Naive thymus-derived CD8-positive, alpha-beta T cell (primary cell): ENCODE measurements around the gene HMCN1. TPM values are rescaled to one million over a fixed set of nuclear protein-coding genes. Genes with fewer than 3 reads are reported as not detected.

ENCODE experiments used
- ATAC-seq, 2 donors: fragments of 150-1000 bp; cut with Tn5 transposase in 1 of 2; sonication (Bioruptor Pico), chemical (Tn5 transposase) in 1 of 2; 1 replicate in 1 of 2; 2 replicates in 1 of 2; pipeline ENCODE4 v1.10.0; 2021; ENCODE audit warnings: mild to moderate bottlenecking in 2 of 2, moderate library complexity in 2 of 2
- POLR2A ChIA-PET: fragments of 350-600 bp; sonication (Branson Sonifier 250); formaldehyde crosslinking; loops from one replicate; lab custom pipeline; 2021; ENCODE audit warnings: antibody characterized with exemption; lab: Charles Lee
- DNase-seq, 10 donors: peaks; one replicate each; pipeline versions ENCODE4 v3.0.0 to v3.0.0-alpha.2; 2020 to 2022
- H3K27ac Mint-ChIP-seq, 10 donors: one replicate each; pipeline ENCODE4 v1.8.0; 2020 to 2022; ENCODE audit warnings: mild to moderate bottlenecking in 10 of 10, mixed read lengths in 10 of 10, moderate library complexity in 4 of 10, inconsistent platforms in 1 of 10
- H3K27me3 Mint-ChIP-seq, 5 donors: one replicate each; pipeline ENCODE4 v1.8.0; 2021 to 2022; ENCODE audit warnings: mixed read lengths in 5 of 5
- H3K36me3 Mint-ChIP-seq, 3 donors: one replicate each; pipeline ENCODE4 v1.8.0; 2020 to 2022; ENCODE audit warnings: mixed read lengths in 3 of 3, mild to moderate bottlenecking in 2 of 3, inconsistent platforms in 1 of 3
- H3K4me1 Mint-ChIP-seq, 4 donors: one replicate each; pipeline ENCODE4 v1.8.0; 2021 to 2022; ENCODE audit warnings: mixed read lengths in 4 of 4
- H3K4me3 Mint-ChIP-seq, 10 donors: one replicate each; pipeline ENCODE4 v1.8.0; 2020 to 2022; ENCODE audit warnings: mild to moderate bottlenecking in 10 of 10, mixed read lengths in 10 of 10, moderate library complexity in 6 of 10, inconsistent platforms in 1 of 10
- H3K9me3 Mint-ChIP-seq, 9 donors: one replicate each; pipeline ENCODE4 v1.8.0; 2020 to 2022; ENCODE audit warnings: mixed read lengths in 9 of 9, mild to moderate bottlenecking in 3 of 9, inconsistent platforms in 1 of 9, moderate library complexity in 1 of 9
- polyA plus RNA-seq, 3 donors: library from polyadenylated mRNA; unstranded; fragments of 300-500 nt; fragmentation: Illumina TruSeq; gene quantifications; one replicate each; pipeline ENCODE4 v1.2.3, GENCODE V29; 2021
- total RNA-seq, 8 experiments: library from RNA in 2 of 8; stranded (reverse) in 2 of 8; gene quantifications; one replicate each; pipeline ENCODE4 v1.2.3 and lab custom pipeline; 2021 to 2026

Gene HMCN1
- total and polyA plus RNA-seq, 5 experiments from 2014 or later, result 0.14 to 0.26 TPM; not detected in 3

- POLR2A ChIA-PET, result no interaction called here
- ATAC-seq, result no peak
- Mint-ChIP-seq H3K4me1 (no peaks in the 10 kb centered on the region), H3K4me3 (no peak overlapping the region), H3K36me3 (no peaks in the 10 kb centered on the region), H3K27ac (no peak overlapping the region), H3K9me3 (no peaks in the 10 kb centered on the region), H3K27me3 (peaks cover 3 to 15% (median 7%) of the 10 kb centered on the region in 5 donors)
- DNase-seq, result no peak
Observed at GRCh38 chr1:185971688-185972087, 237.5 kb downstream of the HMCN1 start.

GRCh38 chr1:185972096-185972850 is 238.1 kb downstream of the HMCN1 start:
- no peak for ATAC-seq

GRCh38 chr1:185973645-185974044 is 239.5 kb downstream of the HMCN1 start:
- no peaks in the 10 kb centered on the region for H3K4me1 Mint-ChIP-seq
- ATAC-seq, result no peak
- no peak overlapping the region for H3K4me3 Mint-ChIP-seq
- POLR2A ChIA-PET, result no interaction called here
- no peaks in the 10 kb centered on the region for H3K9me3 Mint-ChIP-seq
- H3K27me3 Mint-ChIP-seq, result peaks cover 3 to 15% (median 7%) of the 10 kb centered on the region in 5 donors
- no peak overlapping the region for H3K27ac Mint-ChIP-seq
- H3K36me3 Mint-ChIP-seq, result no peaks in the 10 kb centered on the region
- no peak for DNase-seq

More at GRCh38 chr1:185972096-185972850, 238.1 kb downstream of the HMCN1 start:
- H3K9me3 Mint-ChIP-seq, result no peaks in the 10 kb centered on the region
- peaks cover 3 to 15% (median 7%) of the 10 kb centered on the region in 5 donors for H3K27me3 Mint-ChIP-seq
- H3K4me3 Mint-ChIP-seq, result no peak overlapping the region
- H3K27ac Mint-ChIP-seq, result no peak overlapping the region
- no peak for DNase-seq
- POLR2A ChIA-PET, result no interaction called here
- no peaks in the 10 kb centered on the region for H3K4me1 Mint-ChIP-seq
- H3K36me3 Mint-ChIP-seq, result no peaks in the 10 kb centered on the region

- no peak for DNase-seq
- Mint-ChIP-seq H3K4me1 (no peaks in the 10 kb centered on the region), H3K36me3 (no peaks in the 10 kb centered on the region), H3K27ac (no peak overlapping the region), H3K9me3 (no peaks in the 10 kb centered on the region), H3K4me3 (no peak overlapping the region), H3K27me3 (peaks cover 0 to 15% (median 7%) of the 10 kb centered on the region in 5 donors)
- ATAC-seq, result no peak
- POLR2A ChIA-PET, result no interaction called here
Observed at GRCh38 chr1:185974367-185975170, 240.4 kb downstream of the HMCN1 start.

GRCh38 chr1:185980891-185981290 is 246.7 kb downstream of the HMCN1 start:
- H3K4me3 Mint-ChIP-seq, result no peak overlapping the region
- H3K36me3 Mint-ChIP-seq, result no peaks in the 10 kb centered on the region
- no peak for DNase-seq
- H3K9me3 Mint-ChIP-seq, result no peaks in the 10 kb centered on the region
- H3K27me3 Mint-ChIP-seq, result peaks cover 0 to 6% (median 2%) of the 10 kb centered on the region in 5 donors
- ATAC-seq, result no peak
- H3K27ac Mint-ChIP-seq, result no peak overlapping the region
- no peaks in the 10 kb centered on the region for H3K4me1 Mint-ChIP-seq
- POLR2A ChIA-PET, result no interaction called here

- DNase-seq, result no peak
- no peaks in the 10 kb centered on the region for H3K9me3 Mint-ChIP-seq
- peaks cover 0 to 3% (median 0%) of the 10 kb centered on the region in 5 donors for H3K27me3 Mint-ChIP-seq
- POLR2A ChIA-PET, result no interaction called here
- H3K4me1 Mint-ChIP-seq, result peaks cover 0 to 11% (median 7%) of the 10 kb centered on the region in 4 donors
- no peaks in the 10 kb centered on the region for H3K36me3 Mint-ChIP-seq
- no peak overlapping the region for H3K4me3 Mint-ChIP-seq
- ATAC-seq, result no peak
- H3K27ac Mint-ChIP-seq, result no peak overlapping the region
Observed at GRCh38 chr1:185984113-185984836, 250.1 kb downstream of the HMCN1 start.

GRCh38 chr1:185987611-185988321 is 253.6 kb downstream of the HMCN1 start:
- Mint-ChIP-seq H3K27me3 (peaks cover 0 to 3% (median 0%) of the 10 kb centered on the region in 5 donors), H3K27ac (peak overlapping the region in 9 of 10 donors; percentile 7 to 91 (median 83)), H3K36me3 (no peaks in the 10 kb centered on the region), H3K4me3 (peak overlapping the region in 9 of 10 donors; percentile 17 to 82 (median 74)), H3K4me1 (peaks cover 0 to 11% (median 7%) of the 10 kb centered on the region in 4 donors), H3K9me3 (no peaks in the 10 kb centered on the region)
- DNase-seq, result peak in 1 of 10 donors; percentile 0
- peak in 1 of 2 donors; percentile 51 for ATAC-seq
- POLR2A ChIA-PET, result no interaction called here

GRCh38 chr1:185990565-185990964 is 256.4 kb downstream of the HMCN1 start:
- POLR2A ChIA-PET, result no interaction called here
- Mint-ChIP-seq H3K27me3 (peaks cover 0 to 5% (median 2%) of the 10 kb centered on the region in 5 donors), H3K27ac (no peak overlapping the region), H3K4me3 (no peak overlapping the region), H3K36me3 (no peaks in the 10 kb centered on the region), H3K4me1 (peaks cover 0 to 11% (median 7%) of the 10 kb centered on the region in 4 donors), H3K9me3 (no peaks in the 10 kb centered on the region)
- ATAC-seq (no peak), DNase-seq (no peak)

- Mint-ChIP-seq H3K4me3 (no peak overlapping the region), H3K4me1 (peaks cover 0 to 11% (median 7%) of the 10 kb centered on the region in 4 donors), H3K9me3 (no peaks in the 10 kb centered on the region), H3K36me3 (no peaks in the 10 kb centered on the region), H3K27me3 (peaks cover 0 to 12% (median 6%) of the 10 kb centered on the region in 5 donors), H3K27ac (no peak overlapping the region)
- POLR2A ChIA-PET, result no interaction called here
- ATAC-seq (no peak), DNase-seq (no peak)
Observed at GRCh38 chr1:185991266-185991665, 257.1 kb downstream of the HMCN1 start.

- Mint-ChIP-seq H3K27ac (no peak overlapping the region), H3K9me3 (no peaks in the 10 kb centered on the region), H3K4me1 (no peaks in the 10 kb centered on the region), H3K4me3 (no peak overlapping the region), H3K36me3 (no peaks in the 10 kb centered on the region), H3K27me3 (peaks cover 2 to 20% (median 9%) of the 10 kb centered on the region in 5 donors)
- DNase-seq (no peak), ATAC-seq (no peak)
- POLR2A ChIA-PET, result no interaction called here
Observed at GRCh38 chr1:185996211-185996610, 262.0 kb downstream of the HMCN1 start.

GRCh38 chr1:185998391-185998790 is 264.2 kb downstream of the HMCN1 start:
- Mint-ChIP-seq H3K4me3 (no peak overlapping the region), H3K4me1 (no peaks in the 10 kb centered on the region), H3K27ac (no peak overlapping the region), H3K27me3 (peaks cover 2 to 20% (median 9%) of the 10 kb centered on the region in 5 donors), H3K9me3 (no peaks in the 10 kb centered on the region), H3K36me3 (no peaks in the 10 kb centered on the region)
- POLR2A ChIA-PET, result no interaction called here
- no peak for DNase-seq
- no peak for ATAC-seq

GRCh38 chr1:186002406-186002805 is 268.2 kb downstream of the HMCN1 start:
- Mint-ChIP-seq H3K4me1 (no peaks in the 10 kb centered on the region), H3K27ac (no peak overlapping the region), H3K27me3 (peaks cover 0 to 4% (median 2%) of the 10 kb centered on the region in 5 donors), H3K9me3 (peaks cover 0 to 4% (median 0%) of the 10 kb centered on the region in 9 donors), H3K4me3 (no peak overlapping the region), H3K36me3 (no peaks in the 10 kb centered on the region)
- DNase-seq (no peak), ATAC-seq (no peak)
- POLR2A ChIA-PET, result no interaction called here
